Hematopoietic multipotent progenitor cell treated with erythropoietin and hydrocortisone succinate and interleukin-3 and kit ligand, for 4 days (in vitro differentiated cells): ENCODE data around the gene FRG2.
A peak's percentile ranks its signal among the peaks of the same experiment; 100 is the strongest.
"Not testable (repeated sequence)": the region's sequence is repeated elsewhere in the genome, so short reads cannot be mapped to it uniquely, and the experiment has no call there.

ENCODE experiments used
- DNase-seq: peaks from one replicate; pipeline ENCODE4 v3.0.0-alpha.2; 2015

FRG2 gene

DNA sequence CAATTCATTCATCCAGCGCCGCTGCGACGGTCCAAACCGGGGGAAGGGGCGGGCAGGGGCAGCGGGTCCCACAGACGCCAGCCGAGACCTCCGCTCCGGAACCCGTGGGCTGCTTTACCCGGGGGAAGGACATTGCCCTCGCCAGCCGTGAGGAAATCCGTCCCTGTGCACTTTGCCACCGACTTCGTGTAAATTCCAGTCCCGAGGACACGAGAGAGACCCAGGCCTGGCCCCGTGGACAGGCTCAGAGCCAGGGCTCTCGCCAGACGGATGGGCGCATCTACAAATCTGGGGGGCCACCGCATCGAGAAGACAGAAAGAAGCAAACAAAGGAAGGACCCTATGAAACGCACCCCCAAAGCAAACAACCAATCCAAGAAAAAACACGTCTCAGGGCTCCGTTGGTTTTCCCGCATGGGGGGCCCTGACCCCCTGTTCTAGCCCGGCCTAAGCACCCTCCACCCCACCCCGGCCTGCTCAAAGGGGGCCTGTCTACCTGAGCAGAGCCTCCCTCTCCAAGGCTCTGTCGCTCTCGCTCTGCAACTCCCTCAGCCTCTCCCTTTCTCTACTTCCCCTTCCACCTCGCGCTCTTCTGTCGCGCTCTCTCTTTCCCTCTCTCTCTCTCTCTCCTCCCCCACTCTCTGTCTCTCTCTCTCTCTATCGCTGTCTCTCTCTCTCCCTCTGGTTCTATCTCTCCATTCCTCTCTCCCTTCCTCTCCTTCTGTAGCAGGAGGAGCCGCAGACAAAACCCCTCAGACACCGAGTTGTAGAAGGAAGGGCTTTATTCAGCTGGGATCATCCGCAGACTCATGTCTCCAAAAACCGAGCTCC is 11.3 kb downstream of the FRG2 start:
- DNase-seq = peak; percentile 24

GRCh38 chr4:190014771-190015537 is 12.1 kb downstream of the FRG2 start:
- DNase-seq = peak; percentile 41

GRCh38 chr4:189989941-189990340 is 37.1 kb downstream of the FRG2 start:
- not testable (repeated sequence) for DNase-seq

DNA sequence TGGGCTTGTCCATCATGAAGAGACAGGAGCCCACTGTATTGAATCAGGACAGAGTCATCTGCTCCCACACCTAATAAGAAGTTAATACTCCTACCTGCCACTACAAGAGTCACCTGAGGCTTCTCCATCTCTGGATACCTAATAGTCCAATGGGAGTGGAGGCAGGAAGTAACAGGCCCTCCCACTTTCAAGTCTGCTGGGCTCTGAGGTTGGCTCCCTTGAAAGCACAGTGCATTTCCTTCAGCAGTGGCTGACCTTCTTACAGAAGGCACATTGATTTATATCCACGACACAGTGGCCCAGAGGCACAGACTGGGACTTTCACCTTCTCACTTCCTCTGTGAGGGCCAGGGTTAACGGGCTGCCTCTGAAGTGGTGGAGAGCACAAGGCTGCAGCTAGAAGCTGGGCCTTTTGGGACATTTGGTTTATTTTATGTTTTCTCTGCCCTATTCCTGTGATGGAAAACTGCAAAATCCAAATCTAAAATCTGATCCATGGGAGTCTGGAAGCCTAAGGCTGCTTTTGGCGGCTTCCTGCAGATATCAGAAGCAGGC is 38.1 kb downstream of the FRG2 start:
- no peak for DNase-seq

DNA sequence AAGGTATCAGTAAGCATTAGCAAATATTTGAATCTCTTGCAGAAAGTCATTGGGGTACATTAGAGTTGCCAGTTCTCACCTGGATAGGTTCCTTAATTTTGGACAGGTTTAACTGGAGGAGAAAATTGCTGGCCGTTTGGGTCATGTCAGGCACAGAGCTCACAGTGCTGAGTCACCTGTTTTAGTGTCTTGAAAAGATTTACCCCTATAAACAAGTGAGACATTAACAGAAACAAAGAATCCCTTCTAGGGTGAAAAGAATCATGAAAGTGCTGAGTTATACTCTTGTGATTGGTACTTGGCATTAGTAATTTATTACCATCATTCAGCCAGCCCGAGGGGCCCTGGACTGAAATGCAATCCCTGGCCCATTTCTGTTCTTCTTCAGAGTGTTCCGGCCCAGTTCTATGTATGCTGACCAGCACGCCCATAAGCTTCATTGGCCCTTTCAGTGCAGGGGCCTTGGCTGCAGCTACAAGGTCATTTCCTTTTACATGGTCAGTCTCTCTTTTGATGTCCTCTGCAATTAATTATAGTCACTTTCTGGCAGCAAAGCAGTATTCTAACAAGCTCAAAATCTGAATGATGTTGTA is 41.3 kb downstream of the FRG2 start:
- DNase-seq = not testable (repeated sequence)

DNA sequence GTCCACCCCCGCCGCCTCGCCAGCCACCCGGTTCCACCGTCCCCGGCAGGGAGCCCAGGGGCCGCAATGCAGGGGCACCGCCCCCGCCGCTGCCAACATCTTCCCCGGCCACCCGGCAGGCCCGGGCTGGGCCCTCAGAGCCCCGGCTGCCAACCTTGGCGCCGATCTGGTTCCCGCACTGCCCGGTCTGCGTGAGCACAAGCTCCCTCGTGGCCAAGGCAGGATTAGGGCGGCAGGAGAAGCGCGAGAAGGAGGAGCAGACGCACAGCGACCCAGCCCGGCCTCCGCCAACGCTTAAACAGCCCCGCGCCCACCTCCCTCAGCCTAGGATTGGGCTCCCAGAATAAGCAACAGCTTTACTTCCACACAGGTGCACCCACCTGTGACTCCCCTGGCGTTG is 42.4 kb downstream of the FRG2 start:
- DNase-seq = not testable (repeated sequence)

DNA sequence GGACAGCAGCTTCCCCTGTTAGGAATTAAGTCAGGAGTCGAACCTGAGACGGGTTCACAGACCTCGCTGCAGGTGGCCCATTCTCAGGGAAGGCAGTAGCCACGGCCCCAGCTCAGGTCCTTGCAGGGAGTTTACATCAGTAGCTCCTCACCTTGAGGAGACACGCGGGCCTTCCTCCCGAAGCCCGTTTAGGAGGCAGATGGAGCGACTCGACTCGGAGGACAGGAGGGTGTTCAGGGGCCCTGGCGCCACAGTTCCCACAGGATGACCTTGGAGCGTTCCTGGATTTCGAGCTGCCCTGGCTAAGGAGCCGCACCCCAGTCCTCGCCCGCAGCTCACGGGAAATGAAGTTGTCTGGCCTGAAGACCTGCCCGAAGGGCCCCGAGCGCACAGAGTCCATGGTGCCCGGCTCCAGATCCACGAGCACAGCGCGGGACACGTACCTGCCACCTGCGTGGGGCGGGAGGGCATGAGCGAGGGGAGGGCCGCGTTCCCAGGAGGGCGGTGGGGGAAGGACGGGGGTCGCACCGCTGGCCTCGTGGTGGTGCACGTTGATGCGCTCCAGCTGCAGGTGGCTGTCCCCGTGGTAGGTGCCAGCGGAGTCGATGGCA is 43.0 kb downstream of the FRG2 start:
- not testable (repeated sequence) for DNase-seq

GRCh38 chr4:189981970-189982369 is 45.1 kb downstream of the FRG2 start:
- no peak for DNase-seq

DNA sequence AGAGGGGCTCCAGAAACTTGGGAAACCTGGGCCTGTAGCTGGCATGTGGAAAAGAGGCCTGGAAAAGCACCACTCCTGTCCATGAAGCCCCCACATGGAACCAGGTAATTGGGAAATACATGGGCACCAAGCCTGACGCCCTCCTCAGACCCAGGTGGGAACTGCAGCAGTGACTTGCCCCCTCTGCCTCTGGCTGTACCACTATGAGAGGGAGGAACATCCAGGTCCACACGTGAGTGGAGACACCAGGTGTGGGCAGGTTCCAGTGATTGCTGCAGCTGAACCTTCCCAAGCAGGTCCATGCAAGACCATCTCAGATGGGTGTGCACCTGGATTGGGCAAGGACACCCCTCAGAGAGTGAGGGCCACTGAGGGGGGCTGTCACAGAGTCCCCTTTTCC is 46.8 kb downstream of the FRG2 start:
- DNase-seq = not testable (repeated sequence)

DNA sequence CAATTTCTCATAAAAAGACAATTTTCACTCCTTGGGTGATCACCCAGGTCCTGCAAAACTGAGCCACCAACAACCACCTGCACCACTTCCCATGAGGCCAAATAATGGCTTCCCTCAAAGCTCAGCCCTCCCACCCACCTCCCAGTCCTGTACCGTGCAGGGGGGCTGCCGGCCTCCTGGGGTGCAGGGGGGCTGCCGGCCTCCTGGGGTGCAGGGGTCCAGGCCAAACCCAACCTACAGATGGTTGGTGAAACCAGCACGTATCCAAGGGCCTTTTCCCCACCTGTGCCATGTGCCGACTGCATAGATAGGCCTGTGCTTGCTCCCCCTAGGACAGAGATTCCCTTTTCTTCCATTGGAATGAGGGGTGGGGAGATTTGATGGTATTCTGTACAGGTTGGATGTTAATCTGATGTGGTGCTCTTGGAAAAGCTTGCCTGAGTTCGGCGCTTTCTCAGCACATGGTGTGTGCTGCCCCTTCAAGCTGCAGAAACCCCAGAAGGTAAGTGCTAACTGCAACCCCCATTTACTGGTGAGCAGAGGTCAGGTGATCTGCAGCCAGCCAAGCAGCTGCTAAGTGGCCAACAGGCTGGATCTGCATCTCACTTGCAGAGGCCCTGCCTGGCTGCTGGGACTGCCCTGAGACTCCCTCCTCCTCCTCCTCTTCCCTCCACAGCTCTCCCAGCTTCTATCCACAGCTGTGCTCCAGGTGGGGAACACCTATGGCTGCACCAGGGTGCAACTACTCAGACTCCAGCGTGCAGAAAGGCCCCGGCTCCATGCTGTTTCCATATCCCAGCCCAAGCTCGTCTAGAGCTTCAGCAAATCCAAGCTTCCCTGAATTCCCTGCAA is 47.6 kb downstream of the FRG2 start:
- DNase-seq = no peak
